ENCODE data around the gene UBAC1.
"Not testable (repeated sequence)": the region's sequence is repeated elsewhere in the genome, so short reads cannot be mapped to it uniquely, and the experiment has no call there.

UBAC1 gene

GRCh38 chr9:135955934-135956801, 5.0 kb downstream of the UBAC1 start:
- no peak overlapping the region for H3K4me3 ChIP-seq (ENCODE audit: low read length)
- no peaks in the 10 kb centered on the region for H3F3A ChIP-seq (ENCODE audit: control insufficient read depth, insufficient read depth)
- TF ChIP-seq EZH2phosphoT487 (IDR thresholded peaks at IDR 0.05; ENCODE audit: borderline replicate concordance, low read length) (no peak), CTCF (IDR thresholded peaks at IDR 0.05; ENCODE audit: low read depth, low read length, poor library complexity, severe bottlenecking) (no peak)
- no peak overlapping the region for H3K27ac ChIP-seq (ENCODE audit: low read depth, low read length)
- peaks cover 33% of the 10 kb centered on the region for H3K36me3 ChIP-seq (ENCODE audit: control insufficient read depth, low read length)
- H3K27me3 ChIP-seq (ENCODE audit: control insufficient read depth, low read length) = no peaks in the 10 kb centered on the region
- H4K20me1 ChIP-seq (ENCODE audit: control insufficient read depth, insufficient read depth, low read depth, low read length) = no peaks in the 10 kb centered on the region
- peaks cover 63% of the 10 kb centered on the region for H3K79me2 ChIP-seq (ENCODE audit: control insufficient read depth, low read length)
- peaks cover 8% of the 10 kb centered on the region for H3K4me1 ChIP-seq (ENCODE audit: control insufficient read depth, low read length)
- H3K9me2 ChIP-seq (replicated peaks; ENCODE audit: control insufficient read depth, low read length) = no peaks in the 10 kb centered on the region
- no peaks in the 10 kb centered on the region for H3K9me3 ChIP-seq (ENCODE audit: control insufficient read depth, insufficient read depth, low read length)
- H3K4me2 ChIP-seq (ENCODE audit: low read length) = no peak overlapping the region

GRCh38 chr9:135952664-135953206, 8.4 kb downstream of the UBAC1 start:
- no peak overlapping the region for H3K27ac ChIP-seq (ENCODE audit: low read depth, low read length)
- no peaks in the 10 kb centered on the region for H3K27me3 ChIP-seq (ENCODE audit: control insufficient read depth, low read length)

GRCh38 chr9:135951889-135952663, 9.1 kb downstream of the UBAC1 start:
- no peak overlapping the region for H3K4me3 ChIP-seq (ENCODE audit: low read length)
- no peaks in the 10 kb centered on the region for H3K9me3 ChIP-seq (ENCODE audit: control insufficient read depth, insufficient read depth, low read length)
- H3K4me2 ChIP-seq (ENCODE audit: low read length) = no peak overlapping the region
- no peaks in the 10 kb centered on the region for H3K27me3 ChIP-seq (ENCODE audit: control insufficient read depth, low read length)
- no peaks in the 10 kb centered on the region for H3F3A ChIP-seq (ENCODE audit: control insufficient read depth, insufficient read depth)
- no peak overlapping the region for H3K27ac ChIP-seq (ENCODE audit: low read depth, low read length)
- peaks cover 38% of the 10 kb centered on the region for H3K36me3 ChIP-seq (ENCODE audit: control insufficient read depth, low read length)
- peaks cover 24% of the 10 kb centered on the region for H3K79me2 ChIP-seq (ENCODE audit: control insufficient read depth, low read length)
- no peaks in the 10 kb centered on the region for H3K9me2 ChIP-seq (replicated peaks; ENCODE audit: control insufficient read depth, low read length)
- H4K20me1 ChIP-seq (ENCODE audit: control insufficient read depth, insufficient read depth, low read depth, low read length) = no peaks in the 10 kb centered on the region
- H3K4me1 ChIP-seq (ENCODE audit: control insufficient read depth, low read length) = no peaks in the 10 kb centered on the region
- no peak for TF ChIP-seq EZH2phosphoT487 (IDR thresholded peaks at IDR 0.05; ENCODE audit: borderline replicate concordance, low read length)
- no peak for TF ChIP-seq CTCF (IDR thresholded peaks at IDR 0.05; ENCODE audit: low read depth, low read length, poor library complexity, severe bottlenecking)

More at GRCh38 chr9:135952664-135953206, 8.4 kb downstream of the UBAC1 start:
- Histone ChIP-seq H3K4me3 (ENCODE audit: low read length) (no peak overlapping the region), H3K9me3 (ENCODE audit: control insufficient read depth, insufficient read depth, low read length) (no peaks in the 10 kb centered on the region), H3K4me1 (ENCODE audit: control insufficient read depth, low read length) (no peaks in the 10 kb centered on the region), H3K79me2 (ENCODE audit: control insufficient read depth, low read length) (peaks cover 30% of the 10 kb centered on the region), H3K4me2 (ENCODE audit: low read length) (no peak overlapping the region), H3K36me3 (ENCODE audit: control insufficient read depth, low read length) (peaks cover 35% of the 10 kb centered on the region), H3K9me2 (replicated peaks; ENCODE audit: control insufficient read depth, low read length) (no peaks in the 10 kb centered on the region), H4K20me1 (ENCODE audit: control insufficient read depth, insufficient read depth, low read depth, low read length) (no peaks in the 10 kb centered on the region), H3F3A (ENCODE audit: control insufficient read depth, insufficient read depth) (no peaks in the 10 kb centered on the region)
- TF ChIP-seq CTCF (IDR thresholded peaks at IDR 0.05; ENCODE audit: low read depth, low read length, poor library complexity, severe bottlenecking) (no peak), EZH2phosphoT487 (IDR thresholded peaks at IDR 0.05; ENCODE audit: borderline replicate concordance, low read length) (no peak)

GRCh38 chr9:135951310-135951709, 9.9 kb downstream of the UBAC1 start:
- not testable (repeated sequence) for H4K20me1 ChIP-seq (ENCODE audit: control insufficient read depth, insufficient read depth, low read depth, low read length); H3K4me2 ChIP-seq (ENCODE audit: low read length); H3K4me1 ChIP-seq (ENCODE audit: control insufficient read depth, low read length); H3K9me2 ChIP-seq (replicated peaks; ENCODE audit: control insufficient read depth, low read length); H3K27me3 ChIP-seq (ENCODE audit: control insufficient read depth, low read length); H3K27ac ChIP-seq (ENCODE audit: low read depth, low read length); H3K9me3 ChIP-seq (ENCODE audit: control insufficient read depth, insufficient read depth, low read length); H3F3A ChIP-seq (ENCODE audit: control insufficient read depth, insufficient read depth); H3K4me3 ChIP-seq (ENCODE audit: low read length)
- peaks cover 16% of the 10 kb centered on the region for H3K79me2 ChIP-seq (ENCODE audit: control insufficient read depth, low read length)
- peaks cover 45% of the 10 kb centered on the region for H3K36me3 ChIP-seq (ENCODE audit: control insufficient read depth, low read length)

- H3K9me3 ChIP-seq (ENCODE audit: control insufficient read depth, insufficient read depth, low read length); H3K4me1 ChIP-seq (ENCODE audit: control insufficient read depth, low read length); H3K4me2 ChIP-seq (ENCODE audit: low read length); H4K20me1 ChIP-seq (ENCODE audit: control insufficient read depth, insufficient read depth, low read depth, low read length); H3K27ac ChIP-seq (ENCODE audit: low read depth, low read length); H3F3A ChIP-seq (ENCODE audit: control insufficient read depth, insufficient read depth); H3K27me3 ChIP-seq (ENCODE audit: control insufficient read depth, low read length); H3K9me2 ChIP-seq (replicated peaks; ENCODE audit: control insufficient read depth, low read length); H3K4me3 ChIP-seq (ENCODE audit: low read length): not testable (repeated sequence)
- peaks cover 50% of the 10 kb centered on the region for H3K36me3 ChIP-seq (ENCODE audit: control insufficient read depth, low read length)
- peaks cover 12% of the 10 kb centered on the region for H3K79me2 ChIP-seq (ENCODE audit: control insufficient read depth, low read length)
Measured at GRCh38 chr9:135950841-135951240, 10.3 kb downstream of the UBAC1 start.
